GM12878 (cell line): ENCODE results near the gene MICAL3. TPM values are rescaled to one million over a fixed set of nuclear protein-coding genes. Genes with fewer than 3 reads are reported as not detected.

Experiments used
- ATAC-seq: fragments of 200-7000 bp; cut with Tn5 transposase; 3 replicates; pipeline ENCODE4 v1.9.1; 2020; ENCODE audit warnings: mild to moderate bottlenecking, moderate library complexity
- BruUV-seq: library from RNA; stranded (reverse); fragments of 400-500 nt; replicated peaks from 2 replicates; lab custom pipeline; 2021; lab: Mats Ljungman, UMichigan
- CTCF ChIA-PET: fragments of 300-600 bp; sonication (Branson Sonifier 250); formaldehyde crosslinking; extraction: SDS; loops from one replicate; lab custom pipeline; 2021; ENCODE audit warnings: inconsistent platforms; lab: Yijun Ruan, JAX
- POLR2A ChIA-PET: fragments of 350-600 bp; formaldehyde crosslinking; extraction: SDS; loops from one replicate; lab custom pipeline; 2021; ENCODE audit warnings: inconsistent platforms; lab: Charles Lee
- RAD21 ChIA-PET: fragments of 300-600 bp; sonication (Branson Sonifier 250); formaldehyde crosslinking; loops from one replicate; lab custom pipeline; 2023; ENCODE audit warnings: antibody characterized with exemption; ENCODE audit not compliant: unreplicated experiment; lab: Charles Lee
- SMC1A ChIA-PET: fragments of 300-600 bp; sonication (Branson Sonifier 250); formaldehyde crosslinking; loops from one replicate; lab custom pipeline; 2023; ENCODE audit not compliant: unreplicated experiment, uncharacterized antibody; lab: Charles Lee
- DNase-seq: peaks from one replicate; pipeline ENCODE4 v3.0.0-alpha.2; 2011; ENCODE audit warnings: low read depth, low spot score
- FAIRE-seq: peaks from 3 replicates; lab custom pipeline; 2011; peaks lifted over from hg19 to GRCh38; lab: Jason Lieb, UNC
- H2AFZ ChIP-seq: 2 replicates; pipeline ENCODE4 v1.6.0; 2011; ENCODE audit warnings: low read depth, low read length, control low read depth; ENCODE audit not compliant: control insufficient read depth
- H3K27ac ChIP-seq: 2 replicates; pipeline ENCODE4 v1.5.1; 2011; ENCODE audit warnings: control low read depth; ENCODE audit not compliant: control insufficient read depth, insufficient read depth
- H3K27me3 ChIP-seq, 2 experiments: replicated peaks in 1 of 2; 2 replicates each; pipeline versions ENCODE4 v1.6.0 to v1.6.1; 2011; ENCODE audit warnings: low read length in 1 of 2; ENCODE audit not compliant: control insufficient read depth in 2 of 2, insufficient read depth in 2 of 2
- H3K36me3 ChIP-seq, 2 experiments: 2 replicates each; pipeline ENCODE4 v1.5.1; 2011; ENCODE audit warnings: low read length in 1 of 2; ENCODE audit not compliant: control insufficient read depth in 2 of 2, insufficient read depth in 2 of 2
- H3K4me1 ChIP-seq: 2 replicates; pipeline ENCODE4 v1.6.1; 2011; ENCODE audit warnings: mild to moderate bottlenecking, low read length, moderate library complexity, mixed read lengths; ENCODE audit not compliant: control insufficient read depth, insufficient read depth
- H3K4me2 ChIP-seq: 2 replicates; pipeline ENCODE4 v1.6.0; 2011; ENCODE audit warnings: control low read depth; ENCODE audit not compliant: control insufficient read depth, insufficient read depth
- H3K4me3 ChIP-seq: fragments of 200-600 bp; sonication (generic); 2 replicates; pipeline ENCODE4 v1.5.1; 2016
- H3K79me2 ChIP-seq: 2 replicates; pipeline ENCODE4 v1.6.0; 2011; ENCODE audit warnings: low read length; ENCODE audit not compliant: control insufficient read depth, insufficient read depth
- H3K9ac ChIP-seq: 2 replicates; pipeline ENCODE4 v1.8.0; 2011; ENCODE audit warnings: low read length, control low read depth, mixed read lengths; ENCODE audit not compliant: control insufficient read depth, insufficient read depth
- H3K9me3 ChIP-seq: replicated peaks from 3 replicates; pipeline ENCODE4 v1.5.1; 2011; ENCODE audit warnings: mild to moderate bottlenecking, low read length; ENCODE audit not compliant: control insufficient read depth, insufficient read depth
- H4K20me1 ChIP-seq: 2 replicates; pipeline ENCODE4 v1.6.0; 2011; ENCODE audit not compliant: control insufficient read depth, insufficient read depth
- BMI1 ChIP-seq: fragments of 450-650 bp; IDR thresholded peaks from 2 replicates; pipeline ENCODE4 v1.6.1; 2016; ENCODE audit warnings: mild to moderate bottlenecking, moderate library complexity, borderline replicate concordance
- EGR1 ChIP-seq, 2 experiments: IDR thresholded peaks; 1 replicate in 1 of 2; 2 replicates in 1 of 2; pipeline ENCODE4 v1.6.1; 2011 to 2012; ENCODE audit warnings: low read depth in 2 of 2, low read length in 2 of 2, borderline replicate concordance in 1 of 2, mild to moderate bottlenecking in 1 of 2, moderate library complexity in 1 of 2
- NRF1 ChIP-seq: conservative IDR thresholded peaks from 2 replicates; pipeline ENCODE4 v1.6.1; 2011; ENCODE audit warnings: mild to moderate bottlenecking, low read depth, low read length, improper control_type of control experiment
- RCOR1 ChIP-seq: conservative IDR thresholded peaks from 2 replicates; pipeline ENCODE4 v1.6.1; 2012; ENCODE audit warnings: low read depth, low read length, improper control_type of control experiment
- SKIL ChIP-seq: fragments of 450-650 bp; IDR thresholded peaks from 2 replicates; pipeline ENCODE4 v1.6.1; 2017; ENCODE audit warnings: mild to moderate bottlenecking, low read depth, inconsistent platforms; ENCODE audit not compliant: poor library complexity, severe bottlenecking
- USF1 ChIP-seq: IDR thresholded peaks from 2 replicates; pipeline ENCODE4 v1.6.1; 2011; ENCODE audit warnings: borderline replicate concordance, low read depth, mild to moderate bottlenecking, moderate library complexity, mixed read lengths, low read length; ENCODE audit not compliant: insufficient read depth; ENCODE audit errors: extremely low read length
- WGBS: methylation state at CpG from one replicate; pipeline ENCODE4 v1.1.6; 2016; ENCODE audit warnings: low lambda C conversion rate; ENCODE audit not compliant: insufficient replicate concordance, insufficient coverage; ENCODE audit errors: missing lambda C conversion rate; 5-methylcytosine and 5-hydroxymethylcytosine counted together
- in situ Hi-C: fragments of 300-500 bp; cut with MboI; formaldehyde crosslinking; loops from 9 replicates; pipeline ENCODE4 v1.14.3; 2018; ENCODE audit warnings: mixed read lengths
- intact Hi-C: fragments of 100-400 bp; cut with micrococcal nuclease; formaldehyde crosslinking; loops from one replicate; pipeline ENCODE4 v1.14.2; 2022; ENCODE audit not compliant: unreplicated experiment
- polyA plus RNA-seq, 11 experiments: library from polyadenylated mRNA; depleted of rRNA in 4 of 11; unstranded in 6 of 11; stranded (reverse) in 5 of 11; fragments of >200 nt; fragmentation: Nextera tagmentation in 4 of 11; fragmentation: Illumina TruSeq in 1 of 11; extraction: Ambion mirVana in 4 of 11; extraction: Trizol in 1 of 11; gene quantifications; 1 replicate in 1 of 11; 2 replicates in 10 of 11; pipeline versions ENCODE4 v1.2.1 to v1.2.3, GENCODE V29; 2011 to 2016; ENCODE audit warnings: inconsistent platforms in 2 of 11, missing spikeins in 2 of 11, low read depth in 1 of 11
- total RNA-seq, 4 experiments: library from RNA; depleted of rRNA in 3 of 4; stranded (reverse); fragments of >200 nt in 3 of 4; fragmentation: Illumina TruSeq in 1 of 4; extraction: Trizol in 1 of 4; gene quantifications; 2 replicates each; pipeline versions ENCODE4 v1.2.1 to v1.2.3, GENCODE V29; 2013 to 2021
- TF ChIP-seq, protein P1 (sequence below): IDR thresholded peaks from 2 replicates; pipeline ENCODE4 v1.6.1; 2011; ENCODE audit warnings: mild to moderate bottlenecking, low read depth, low read length, moderate library complexity; ENCODE audit not compliant: insufficient replicate concordance

Gene MICAL3
- total and polyA plus RNA-seq, 10 of the 15 experiments (the other 5 are each of a cell fraction or from before 2014, with no cell fraction given) = 2.6 to 92.2 (median 24.0) TPM

GRCh38 chr22:18048441-18048898 lies 24.1 kb upstream of the MICAL3 start:
- H3K79me2 ChIP-seq = no peaks in the 10 kb centered on the region
- no peak overlapping the region for H2AFZ ChIP-seq

More at GRCh38 chr22:18048441-18048898, 24.1 kb upstream of the MICAL3 start:
- in situ Hi-C loops (no loop called here), intact Hi-C loops (no loop called here)
- H3K27me3 ChIP-seq = no peaks in the 10 kb centered on the region
- ChIA-PET CTCF (interaction anchor here (0.6 kb wide), 1 partner anchor 205 kb away, joined by 4 read pairs; no protein-coding TSS in a partner anchor), POLR2A (no interaction called here), RAD21 (no interaction called here), SMC1A (interaction anchor here (0.9 kb wide), 1 partner anchor 28 kb away, joined by 3 read pairs; no protein-coding TSS in a partner anchor)
- BruUV-seq = no TSS peak
- H3K4me1 ChIP-seq = no peaks in the 10 kb centered on the region; the same call in 1 of the 2 replicates
- no peaks in the 10 kb centered on the region for H3K9me3 ChIP-seq
- DNase-seq (no peak), ATAC-seq (no peak), FAIRE-seq (no peak)
- no peak overlapping the region for H3K4me3 ChIP-seq
- H3K4me2 ChIP-seq = no peak overlapping the region; the same call in 1 of the 2 replicates
- H3K9ac ChIP-seq = no peak overlapping the region
- H3K27ac ChIP-seq = no peak overlapping the region
- 63% methylated on average over 29 of the region's 29 CpGs for WGBS
- H4K20me1 ChIP-seq = no peaks in the 10 kb centered on the region
- H3K36me3 ChIP-seq = no peaks in the 10 kb centered on the region
- TF ChIP-seq EGR1 (IDR thresholded peaks at IDR 0.05; ENCODE audit: borderline replicate concordance in 1 of 2, low read depth in 2 of 2, low read length in 2 of 2) = no peak
- TF ChIP-seq SKIL = no peak
- no peak for TF ChIP-seq NRF1
- TF ChIP-seq, protein P1, sequence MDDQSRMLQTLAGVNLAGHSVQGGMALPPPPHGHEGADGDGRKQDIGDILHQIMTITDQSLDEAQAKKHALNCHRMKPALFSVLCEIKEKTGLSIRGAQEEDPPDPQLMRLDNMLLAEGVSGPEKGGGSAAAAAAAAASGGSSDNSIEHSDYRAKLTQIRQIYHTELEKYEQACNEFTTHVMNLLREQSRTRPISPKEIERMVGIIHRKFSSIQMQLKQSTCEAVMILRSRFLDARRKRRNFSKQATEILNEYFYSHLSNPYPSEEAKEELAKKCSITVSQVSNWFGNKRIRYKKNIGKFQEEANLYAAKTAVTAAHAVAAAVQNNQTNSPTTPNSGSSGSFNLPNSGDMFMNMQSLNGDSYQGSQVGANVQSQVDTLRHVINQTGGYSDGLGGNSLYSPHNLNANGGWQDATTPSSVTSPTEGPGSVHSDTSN = no peak
- TF ChIP-seq RCOR1 = no peak
- TF ChIP-seq BMI1 = no peak
- peak; percentile 50 for TF ChIP-seq USF1
